Measurements from ENCODE around the gene SH3GL3. TPM values are rescaled to one million over a fixed set of nuclear protein-coding genes. Genes with fewer than 3 reads are reported as not detected.

Gene SH3GL3
- total and polyA plus RNA-seq, 2 of the 8 experiments (the other 6 are each of a cell fraction or from before 2014, with no cell fraction given) = 14.1 to 19.1 TPM

GRCh38 chr15:83565553-83566159 lies 118.5 kb downstream of the SH3GL3 start (continued):
- TF ChIP-seq KDM1A (IDR thresholded peaks at IDR 0.05; ENCODE audit: borderline replicate concordance, low read length) (no peak), CEBPB (IDR thresholded peaks at IDR 0.05; ENCODE audit: low read depth, low read length) (no peak), SAP30 (IDR thresholded peaks at IDR 0.05; ENCODE audit: insufficient read depth, insufficient replicate concordance, low read length) (no peak), HDAC6 (IDR thresholded peaks at IDR 0.05; ENCODE audit: low read depth, low read length) (no peak), SIRT6 (IDR thresholded peaks at IDR 0.05; ENCODE audit: low read length) (no peak), CHD1 (IDR thresholded peaks at IDR 0.05; ENCODE audit: low read depth, low read length) (no peak), CTBP2 (IDR thresholded peaks at IDR 0.05; ENCODE audit: borderline replicate concordance, insufficient read depth, insufficient read length, low read length) (no peak)

Data from H1 (cell line).